Measurements from ENCODE around the gene SIRT6.
"Not testable (repeated sequence)": the region's sequence is repeated elsewhere in the genome, so short reads cannot be mapped to it uniquely, and the experiment has no call there.

SIRT6 gene

GRCh38 chr19:4198467-4199126 lies 16.2 kb upstream of the SIRT6 start:
- TF ChIP-seq, protein P1, sequence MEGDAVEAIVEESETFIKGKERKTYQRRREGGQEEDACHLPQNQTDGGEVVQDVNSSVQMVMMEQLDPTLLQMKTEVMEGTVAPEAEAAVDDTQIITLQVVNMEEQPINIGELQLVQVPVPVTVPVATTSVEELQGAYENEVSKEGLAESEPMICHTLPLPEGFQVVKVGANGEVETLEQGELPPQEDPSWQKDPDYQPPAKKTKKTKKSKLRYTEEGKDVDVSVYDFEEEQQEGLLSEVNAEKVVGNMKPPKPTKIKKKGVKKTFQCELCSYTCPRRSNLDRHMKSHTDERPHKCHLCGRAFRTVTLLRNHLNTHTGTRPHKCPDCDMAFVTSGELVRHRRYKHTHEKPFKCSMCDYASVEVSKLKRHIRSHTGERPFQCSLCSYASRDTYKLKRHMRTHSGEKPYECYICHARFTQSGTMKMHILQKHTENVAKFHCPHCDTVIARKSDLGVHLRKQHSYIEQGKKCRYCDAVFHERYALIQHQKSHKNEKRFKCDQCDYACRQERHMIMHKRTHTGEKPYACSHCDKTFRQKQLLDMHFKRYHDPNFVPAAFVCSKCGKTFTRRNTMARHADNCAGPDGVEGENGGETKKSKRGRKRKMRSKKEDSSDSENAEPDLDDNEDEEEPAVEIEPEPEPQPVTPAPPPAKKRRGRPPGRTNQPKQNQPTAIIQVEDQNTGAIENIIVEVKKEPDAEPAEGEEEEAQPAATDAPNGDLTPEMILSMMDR (IDR thresholded peaks at IDR 0.05; ENCODE audit: low read depth, low read length, missing control alignments): no peak
- no peak for DNase-seq (ENCODE audit: low read depth)
- no peak overlapping the region for H3K4me3 ChIP-seq (ENCODE audit: low read depth, low read length)

- TF ChIP-seq, protein P1 (IDR thresholded peaks at IDR 0.05; ENCODE audit: low read depth, low read length, missing control alignments): no peak
- no peak for DNase-seq (ENCODE audit: low read depth)
- H3K4me3 ChIP-seq (ENCODE audit: low read depth, low read length): no peak overlapping the region
These were observed 15.5 kb upstream of the SIRT6 start for GRCh38 chr19:4197625-4198466.

- DNase-seq (ENCODE audit: low read depth): no peak
- no peak overlapping the region for H3K4me3 ChIP-seq (ENCODE audit: low read depth, low read length)
- TF ChIP-seq, protein P1 (IDR thresholded peaks at IDR 0.05; ENCODE audit: low read depth, low read length, missing control alignments): no peak
These were observed 14.9 kb upstream of the SIRT6 start for GRCh38 chr19:4197228-4197624.

GRCh38 chr19:4196587-4197148 lies 14.3 kb upstream of the SIRT6 start:
- H3K4me3 ChIP-seq (ENCODE audit: low read depth, low read length): no peak overlapping the region
- TF ChIP-seq, protein P1 (IDR thresholded peaks at IDR 0.05; ENCODE audit: low read depth, low read length, missing control alignments): no peak
- no peak for DNase-seq (ENCODE audit: low read depth)

DNA sequence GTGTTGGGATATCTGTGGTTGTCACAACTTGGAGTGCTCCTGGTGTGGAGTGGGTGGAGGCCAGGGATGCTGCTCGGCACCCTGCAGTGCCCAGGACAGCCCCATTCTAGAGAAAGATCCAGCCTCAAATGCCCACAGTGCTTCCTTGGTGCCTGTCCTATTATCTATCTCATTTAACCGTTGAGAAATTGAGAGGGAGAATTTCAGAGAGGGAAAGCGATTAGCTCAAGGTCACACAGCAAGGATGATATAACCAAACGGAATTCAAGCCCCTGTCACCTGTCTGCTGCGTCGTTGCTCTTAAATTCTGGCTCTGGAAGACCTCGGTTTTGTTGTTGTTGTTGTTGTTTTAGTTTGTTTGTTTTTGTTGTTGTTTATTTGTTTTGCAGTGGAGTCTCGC lies 13.6 kb upstream of the SIRT6 start:
- no peak overlapping the region for H3K4me3 ChIP-seq (ENCODE audit: low read depth, low read length)

GRCh38 chr19:4194353-4194752 lies 12.0 kb upstream of the SIRT6 start:
- TF ChIP-seq, protein P1 (IDR thresholded peaks at IDR 0.05; ENCODE audit: low read depth, low read length, missing control alignments): no peak
- DNase-seq (ENCODE audit: low read depth): no peak
- H3K4me3 ChIP-seq (ENCODE audit: low read depth, low read length): no peak overlapping the region

More for the DNA sequence above, 13.6 kb upstream of the SIRT6 start:
- TF ChIP-seq, protein P1 (IDR thresholded peaks at IDR 0.05; ENCODE audit: low read depth, low read length, missing control alignments): no peak
- no peak for DNase-seq (ENCODE audit: low read depth)

DNA sequence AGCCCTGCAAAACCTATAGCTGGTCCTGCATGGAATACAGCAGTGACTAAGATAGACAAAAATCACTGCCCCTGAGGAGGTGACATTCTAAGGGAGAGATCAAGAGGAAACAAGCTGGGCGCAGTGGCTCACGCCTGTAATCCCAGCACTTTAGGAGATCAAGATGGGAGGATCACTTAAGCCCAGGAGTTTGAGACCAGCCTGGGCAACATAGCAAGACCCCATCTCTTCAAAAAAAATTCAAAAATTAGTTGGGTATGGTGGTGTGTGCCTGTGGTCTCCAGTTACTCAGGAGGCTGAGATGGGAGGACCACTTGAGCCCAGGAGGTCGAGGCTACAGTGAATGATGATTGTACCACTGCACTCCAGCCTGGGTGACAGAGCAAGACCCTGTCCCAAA lies 10.2 kb upstream of the SIRT6 start:
- not testable (repeated sequence) for H3K4me3 ChIP-seq (ENCODE audit: low read depth, low read length); DNase-seq (ENCODE audit: low read depth)
